D341Med (cell line): ENCODE measurements around the gene VNN1.
"Not testable (repeated sequence)": the region's sequence is repeated elsewhere in the genome, so short reads cannot be mapped to it uniquely, and the experiment has no call there.

Experiments
- DNase-seq: peaks from one replicate; pipeline ENCODE4 v3.0.0; 2012; ENCODE audit warnings: low spot score

Gene VNN1

GRCh38 chr6:132671295-132671694, 42.6 kb downstream of the VNN1 start:
- no peak for DNase-seq

- peak; percentile 31 for DNase-seq
Measured at GRCh38 chr6:132669690-132670291, 44.1 kb downstream of the VNN1 start.

- DNase-seq, result no peak
Measured at GRCh38 chr6:132666118-132666517, 47.7 kb downstream of the VNN1 start.

- no peak for DNase-seq
Measured at GRCh38 chr6:132664309-132665034, 49.4 kb downstream of the VNN1 start.

GRCh38 chr6:132663661-132664060, 50.2 kb downstream of the VNN1 start:
- no peak for DNase-seq

- DNase-seq, result no peak
Measured at GRCh38 chr6:132661906-132662305, 51.9 kb downstream of the VNN1 start.

- no peak for DNase-seq
Measured at GRCh38 chr6:132659082-132659481, 54.8 kb downstream of the VNN1 start, which contains the start of gene TAAR1. Gene TAAR1, minus strand, starts transcription at chr6:132659182. Its CDS starts 13,179 bp downstream, at chr6:132646003.

GRCh38 chr6:132651062-132651461, 62.8 kb downstream of the VNN1 start:
- no peak for DNase-seq

GRCh38 chr6:132650429-132650828, 63.4 kb downstream of the VNN1 start:
- DNase-seq, result no peak

- no peak for DNase-seq
Measured at GRCh38 chr6:132648828-132649227, 65.0 kb downstream of the VNN1 start.

- DNase-seq, result no peak
Measured at GRCh38 chr6:132648356-132648755, 65.5 kb downstream of the VNN1 start.

- DNase-seq, result no peak
Measured at GRCh38 chr6:132643547-132643946, 70.3 kb downstream of the VNN1 start.

GRCh38 chr6:132637135-132637534, 76.7 kb downstream of the VNN1 start:
- DNase-seq, result not testable (repeated sequence)

GRCh38 chr6:132635906-132636305, 77.9 kb downstream of the VNN1 start:
- not testable (repeated sequence) for DNase-seq

- not testable (repeated sequence) for DNase-seq
Measured at GRCh38 chr6:132635288-132635687, 78.6 kb downstream of the VNN1 start.

- DNase-seq, result no peak
Measured at GRCh38 chr6:132634796-132635195, 79.1 kb downstream of the VNN1 start.

- DNase-seq, result no peak
Measured at GRCh38 chr6:132633362-132633761, 80.5 kb downstream of the VNN1 start.
